HEK293 (cell line): ENCODE measurements around the gene SH3RF3.
A peak's percentile ranks its signal among the peaks of the same experiment; 100 is the strongest.

Experiments
- CTCF ChIA-PET: fragments of 350-600 bp; formaldehyde crosslinking; extraction: SDS; loops from one replicate; lab custom pipeline; 2021; ENCODE audit warnings: antibody characterized with exemption; lab: Yijun Ruan, JAX
- POLR2A ChIA-PET: fragments of 300-600 bp; formaldehyde crosslinking; extraction: SDS; loops from one replicate; lab custom pipeline; 2020; ENCODE audit warnings: antibody characterized with exemption, inconsistent platforms; lab: Yijun Ruan, JAX
- H3K27ac ChIP-seq: fragments of 200-500 bp; sonication (Bioruptor generic); 2 replicates; pipeline ENCODE4 v1.5.1; 2014; ENCODE audit warnings: low read depth, low read length, control low read depth, inconsistent platforms; ENCODE audit errors: extremely low read depth
- H3K36me3 ChIP-seq, 2 experiments: fragments of 200-500 bp in 1 of 2; sonication (Bioruptor generic) in 1 of 2; 1 replicate in 1 of 2; 2 replicates in 1 of 2; pipeline ENCODE4 v1.5.1; 2014 to 2017; ENCODE audit warnings: inconsistent platforms in 2 of 2, low read length in 2 of 2; ENCODE audit not compliant: control insufficient read depth in 2 of 2, insufficient read depth in 1 of 2
- H3K4me1 ChIP-seq: fragments of 200-500 bp; sonication (Bioruptor generic); 2 replicates; pipeline ENCODE4 v1.5.1; 2014; ENCODE audit warnings: mild to moderate bottlenecking, low read length, inconsistent platforms; ENCODE audit not compliant: control insufficient read depth, insufficient read depth
- H3K4me3 ChIP-seq: 2 replicates; pipeline ENCODE4 v1.5.1; 2011; ENCODE audit warnings: low read depth, mild to moderate bottlenecking, control low read depth, low read length, moderate library complexity
- H3K9me3 ChIP-seq: fragments of 200-500 bp; sonication (Bioruptor generic); 2 replicates; pipeline ENCODE4 v1.5.1; 2014; ENCODE audit warnings: low read depth, low read length, inconsistent platforms; ENCODE audit not compliant: control insufficient read depth, insufficient read depth
- KLF1 ChIP-seq: fragments of 450-650 bp; formaldehyde crosslinking; IDR thresholded peaks from 2 replicates; pipeline ENCODE4 v1.5.1; 2016; ENCODE audit warnings: missing biosample characterization, missing genetic modification characterization
- KLF9 ChIP-seq: fragments of 450-650 bp; formaldehyde crosslinking; IDR thresholded peaks from 2 replicates; pipeline ENCODE4 v1.5.1; 2016; ENCODE audit warnings: missing biosample characterization, missing genetic modification characterization, low read depth
- SCRT2 ChIP-seq: fragments of 450-650 bp; formaldehyde crosslinking; IDR thresholded peaks from 2 replicates; pipeline ENCODE4 v1.5.1; 2016; ENCODE audit warnings: missing biosample characterization, missing genetic modification characterization
- ZBTB17 ChIP-seq: fragments of 450-650 bp; formaldehyde crosslinking; IDR thresholded peaks from 2 replicates; pipeline ENCODE4 v1.5.1; 2016; ENCODE audit warnings: missing biosample characterization, missing genetic modification characterization
- ZBTB26 ChIP-seq: fragments of 450-650 bp; formaldehyde crosslinking; optimal IDR thresholded peaks from 2 replicates; pipeline ENCODE3; 2016; ENCODE audit warnings: missing biosample characterization, mild to moderate bottlenecking, missing genetic modification characterization
- ZIC2 ChIP-seq: fragments of 450-650 bp; formaldehyde crosslinking; IDR thresholded peaks from 2 replicates; pipeline ENCODE4 v1.5.1; 2016; ENCODE audit warnings: missing biosample characterization, missing genetic modification characterization
- ZNF10 ChIP-seq: fragments of 450-650 bp; formaldehyde crosslinking; IDR thresholded peaks from 2 replicates; pipeline ENCODE4 v1.5.1; 2017; ENCODE audit warnings: missing biosample characterization, missing genetic modification characterization
- ZNF169 ChIP-seq: fragments of 450-650 bp; formaldehyde crosslinking; IDR thresholded peaks from 2 replicates; pipeline ENCODE4 v1.5.1; 2016; ENCODE audit warnings: missing biosample characterization, missing genetic modification characterization
- ZNF19 ChIP-seq: fragments of 450-650 bp; formaldehyde crosslinking; IDR thresholded peaks from 2 replicates; pipeline ENCODE4; 2016; ENCODE audit warnings: missing biosample characterization, missing genetic modification characterization, low read depth
- ZNF211 ChIP-seq: fragments of 450-650 bp; formaldehyde crosslinking; IDR thresholded peaks from 2 replicates; pipeline ENCODE4 v1.5.1; 2016; ENCODE audit warnings: low read depth, missing biosample characterization, missing genetic modification characterization
- ZNF221 ChIP-seq: fragments of 450-650 bp; formaldehyde crosslinking; IDR thresholded peaks from 2 replicates; pipeline ENCODE4 v1.5.1; 2017; ENCODE audit warnings: missing biosample characterization, missing genetic modification characterization, borderline replicate concordance
- ZNF274 ChIP-seq, 2 experiments: fragments of 200-500 bp in 1 of 2; fragments of 450-650 bp in 1 of 2; sonication (Bioruptor generic) in 1 of 2; formaldehyde crosslinking in 1 of 2; IDR thresholded peaks; 2 replicates each; pipeline versions ENCODE4 v1.5.1 to v1.6.1; 2014 to 2016; ENCODE audit warnings: borderline replicate concordance in 1 of 2, inconsistent platforms in 1 of 2, low read length in 1 of 2, missing biosample characterization in 1 of 2, missing genetic modification characterization in 1 of 2
- ZNF311 ChIP-seq: fragments of 450-650 bp; formaldehyde crosslinking; IDR thresholded peaks from 2 replicates; pipeline ENCODE4 v1.5.1; 2017; ENCODE audit warnings: missing biosample characterization, missing genetic modification characterization, borderline replicate concordance
- ZNF37A ChIP-seq: fragments of 450-650 bp; IDR thresholded peaks from 2 replicates; pipeline ENCODE4 v1.5.1; 2018; ENCODE audit warnings: missing biosample characterization, missing genetic modification characterization
- ZNF394 ChIP-seq: fragments of 450-650 bp; formaldehyde crosslinking; IDR thresholded peaks from 2 replicates; pipeline ENCODE4 v1.5.1; 2016; ENCODE audit warnings: missing biosample characterization, missing genetic modification characterization, mild to moderate bottlenecking, moderate library complexity, borderline replicate concordance
- ZNF404 ChIP-seq: fragments of 450-650 bp; formaldehyde crosslinking; IDR thresholded peaks from 2 replicates; pipeline ENCODE4 v1.5.1; 2017; ENCODE audit warnings: missing biosample characterization, missing genetic modification characterization
- ZNF529 ChIP-seq: fragments of 450-650 bp; formaldehyde crosslinking; IDR thresholded peaks from 2 replicates; pipeline ENCODE4 v1.5.1; 2017; ENCODE audit warnings: missing genetic modification characterization, missing biosample characterization; ENCODE audit not compliant: insufficient replicate concordance
- ZNF560 ChIP-seq: fragments of 450-650 bp; formaldehyde crosslinking; IDR thresholded peaks from 2 replicates; pipeline ENCODE4 v1.5.1; 2017; ENCODE audit warnings: missing biosample characterization, missing genetic modification characterization, borderline replicate concordance
- ZNF561 ChIP-seq: fragments of 450-650 bp; IDR thresholded peaks from 2 replicates; pipeline ENCODE4 v1.5.1; 2018; ENCODE audit warnings: missing biosample characterization, missing genetic modification characterization, borderline replicate concordance
- ZNF626 ChIP-seq: fragments of 450-650 bp; sonication (Bioruptor Pico); formaldehyde crosslinking; IDR thresholded peaks from 2 replicates; pipeline ENCODE4 v1.5.1; 2018; ENCODE audit warnings: missing biosample characterization, missing genetic modification characterization, inconsistent platforms
- ZNF692 ChIP-seq: fragments of 450-650 bp; formaldehyde crosslinking; IDR thresholded peaks from 2 replicates; pipeline ENCODE4 v1.5.1; 2016; ENCODE audit warnings: missing biosample characterization, missing genetic modification characterization
- ZNF707 ChIP-seq: fragments of 450-650 bp; formaldehyde crosslinking; IDR thresholded peaks from 2 replicates; pipeline ENCODE4 v1.5.1; 2016; ENCODE audit warnings: missing biosample characterization, missing genetic modification characterization

The SH3RF3 gene

GRCh38 chr2:109347626-109348025 lies 218.6 kb downstream of the SH3RF3 start (continued):
- no peak for TF ChIP-seq KLF9 (tag by site-specific recombination)
- TF ChIP-seq ZNF394 (tag by site-specific recombination): no peak
- no peak for TF ChIP-seq ZNF19 (tag by site-specific recombination)
- TF ChIP-seq ZNF37A (tag by site-specific recombination): no peak
- TF ChIP-seq ZNF10 (tag by site-specific recombination): no peak

- no peak overlapping the region for H3K27ac ChIP-seq
- H3K36me3 ChIP-seq: no peaks in the 10 kb centered on the region
- CTCF ChIA-PET: no interaction called here
- TF ChIP-seq ZNF404: no peak
- H3K4me3 ChIP-seq: no peak overlapping the region
- POLR2A ChIA-PET: no interaction called here
- H3K9me3 ChIP-seq: no peaks in the 10 kb centered on the region
- no peaks in the 10 kb centered on the region for H3K4me1 ChIP-seq
These were observed 219.2 kb downstream of the SH3RF3 start for GRCh38 chr2:109348190-109348589.

GRCh38 chr2:109348671-109349502 lies 219.9 kb downstream of the SH3RF3 start:
- no peak overlapping the region for H3K4me3 ChIP-seq
- ChIA-PET CTCF (no interaction called here), POLR2A (no interaction called here)

GRCh38 chr2:109349503-109350465 lies 220.8 kb downstream of the SH3RF3 start:
- no peaks in the 10 kb centered on the region for H3K36me3 ChIP-seq
- TF ChIP-seq KLF1 (tag by site-specific recombination) (no peak), ZIC2 (tag by site-specific recombination) (peak; percentile 38; the same call in 1 of the 2 replicates), ZNF274 (IDR thresholded peaks at IDR 0.05; ENCODE audit: low read length) (no peak), ZNF274 (tag by site-specific recombination; IDR thresholded peaks at IDR 0.05; ENCODE audit: borderline replicate concordance) (no peak)
- H3K27ac ChIP-seq: no peak overlapping the region
- CTCF ChIA-PET: no interaction called here
- no peaks in the 10 kb centered on the region for H3K4me1 ChIP-seq
- H3K9me3 ChIP-seq: no peaks in the 10 kb centered on the region
- POLR2A ChIA-PET: no interaction called here
- no peak overlapping the region for H3K4me3 ChIP-seq

More at GRCh38 chr2:109348671-109349502, 219.9 kb downstream of the SH3RF3 start:
- TF ChIP-seq ZNF394 (tag by site-specific recombination) (no peak), ZBTB17 (peak; percentile 36; the same call in 1 of the 2 replicates)
- TF ChIP-seq, all 188 proteins: peak for 1
- no peak overlapping the region for H3K27ac ChIP-seq
- H3K9me3 ChIP-seq: no peaks in the 10 kb centered on the region
- no peaks in the 10 kb centered on the region for H3K36me3 ChIP-seq
- H3K4me1 ChIP-seq: no peaks in the 10 kb centered on the region

- Histone ChIP-seq H3K4me3 (no peak overlapping the region), H3K4me1 (no peaks in the 10 kb centered on the region), H3K9me3 (no peaks in the 10 kb centered on the region), H3K36me3 (no peaks in the 10 kb centered on the region), H3K27ac (no peak overlapping the region)
- ChIA-PET CTCF (no interaction called here), POLR2A (no interaction called here)
- TF ChIP-seq ZNF221 (tag by site-specific recombination) (no peak), ZNF560 (tag by site-specific recombination) (no peak), ZNF169 (no peak), ZNF561 (tag by site-specific recombination) (no peak), ZNF311 (tag by site-specific recombination) (no peak), ZNF626 (tag by site-specific recombination) (no peak), ZNF692 (tag by site-specific recombination) (no peak), ZNF211 (tag by site-specific recombination) (no peak), ZNF707 (no peak), SCRT2 (no peak), ZNF529 (tag by site-specific recombination) (no peak), ZBTB26 (tag by site-specific recombination) (no peak)
These were observed 221.5 kb downstream of the SH3RF3 start for GRCh38 chr2:109350526-109350925.
